Measurements from ENCODE around the gene JARID2. TPM values are rescaled to one million over a fixed set of nuclear protein-coding genes. Genes with fewer than 3 reads are reported as not detected.

The JARID2 gene
- total RNA-seq, 1 donor from 2014 or later: 66.1 TPM

DNA sequence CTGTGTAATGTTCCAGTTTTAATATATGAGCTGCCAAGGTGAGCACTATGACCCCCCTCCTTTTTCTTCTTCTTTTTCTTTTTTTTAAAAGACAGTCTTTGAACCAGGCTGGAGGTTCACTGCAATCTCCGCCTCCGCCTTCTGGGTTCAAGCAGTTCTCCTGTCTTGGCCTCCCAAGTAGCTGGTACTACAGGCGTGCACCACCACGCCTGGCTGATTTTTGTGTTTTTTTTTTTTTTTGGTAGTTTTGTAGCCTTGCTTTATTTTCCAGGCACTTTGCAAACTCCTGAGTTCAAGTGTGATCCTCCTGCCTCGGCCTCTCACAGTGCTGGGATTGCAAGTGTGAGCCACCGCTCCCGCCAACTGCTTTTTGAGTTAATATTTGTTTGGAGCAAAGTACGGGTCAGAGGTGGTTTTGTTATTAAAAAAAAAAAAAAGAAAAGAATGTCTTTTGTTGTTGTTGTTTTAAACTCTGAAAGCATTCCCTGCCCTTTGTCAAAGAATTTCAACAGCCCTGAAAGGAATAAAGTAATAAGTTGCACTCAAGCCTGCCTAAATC is 78.6 kb downstream of the JARID2 start:
- peaks cover 2% of the 10 kb centered on the region for H3K27me3 Mint-ChIP-seq (ENCODE audit: unreplicated experiment)
- no peak for DNase-seq (ENCODE audit: low spot score)
- H3K9me3 Mint-ChIP-seq (ENCODE audit: unreplicated experiment): no peaks in the 10 kb centered on the region
- TF ChIP-seq, protein P1, sequence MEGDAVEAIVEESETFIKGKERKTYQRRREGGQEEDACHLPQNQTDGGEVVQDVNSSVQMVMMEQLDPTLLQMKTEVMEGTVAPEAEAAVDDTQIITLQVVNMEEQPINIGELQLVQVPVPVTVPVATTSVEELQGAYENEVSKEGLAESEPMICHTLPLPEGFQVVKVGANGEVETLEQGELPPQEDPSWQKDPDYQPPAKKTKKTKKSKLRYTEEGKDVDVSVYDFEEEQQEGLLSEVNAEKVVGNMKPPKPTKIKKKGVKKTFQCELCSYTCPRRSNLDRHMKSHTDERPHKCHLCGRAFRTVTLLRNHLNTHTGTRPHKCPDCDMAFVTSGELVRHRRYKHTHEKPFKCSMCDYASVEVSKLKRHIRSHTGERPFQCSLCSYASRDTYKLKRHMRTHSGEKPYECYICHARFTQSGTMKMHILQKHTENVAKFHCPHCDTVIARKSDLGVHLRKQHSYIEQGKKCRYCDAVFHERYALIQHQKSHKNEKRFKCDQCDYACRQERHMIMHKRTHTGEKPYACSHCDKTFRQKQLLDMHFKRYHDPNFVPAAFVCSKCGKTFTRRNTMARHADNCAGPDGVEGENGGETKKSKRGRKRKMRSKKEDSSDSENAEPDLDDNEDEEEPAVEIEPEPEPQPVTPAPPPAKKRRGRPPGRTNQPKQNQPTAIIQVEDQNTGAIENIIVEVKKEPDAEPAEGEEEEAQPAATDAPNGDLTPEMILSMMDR (IDR thresholded peaks at IDR 0.05; ENCODE audit: unreplicated experiment): no peak
- H3K4me3 Mint-ChIP-seq (ENCODE audit: unreplicated experiment): no peak overlapping the region
- no peaks in the 10 kb centered on the region for H3K36me3 Mint-ChIP-seq (ENCODE audit: low read depth, unreplicated experiment)
- no peak overlapping the region for H3K27ac Mint-ChIP-seq (ENCODE audit: unreplicated experiment)
- peaks cover 50% of the 10 kb centered on the region for H3K4me1 Mint-ChIP-seq (ENCODE audit: unreplicated experiment)

DNA sequence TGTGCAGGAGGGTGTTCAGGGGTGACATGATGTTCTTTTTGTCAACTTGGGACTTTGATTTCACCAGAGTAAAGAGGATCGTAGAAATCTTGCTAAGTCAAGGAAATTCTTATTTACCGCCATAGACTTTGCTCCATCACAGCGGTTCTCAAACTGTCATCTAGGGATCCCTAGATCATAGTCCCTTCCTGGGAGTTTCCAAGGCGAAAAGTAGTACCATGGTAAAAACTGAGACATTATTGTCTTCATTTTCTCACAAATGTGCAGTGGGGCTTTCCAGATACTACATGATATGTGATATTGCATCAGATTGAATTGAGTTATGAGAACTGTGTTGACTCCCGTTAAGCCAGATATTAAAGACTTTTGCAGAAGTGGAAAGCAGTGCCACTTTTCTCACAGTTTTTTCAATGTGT is 79.7 kb downstream of the JARID2 start:
- peaks cover 60% of the 10 kb centered on the region for H3K4me1 Mint-ChIP-seq (ENCODE audit: unreplicated experiment)
- H3K36me3 Mint-ChIP-seq (ENCODE audit: low read depth, unreplicated experiment): no peaks in the 10 kb centered on the region
- no peak overlapping the region for H3K4me3 Mint-ChIP-seq (ENCODE audit: unreplicated experiment)
- H3K27ac Mint-ChIP-seq (ENCODE audit: unreplicated experiment): no peak overlapping the region
- no peak for DNase-seq (ENCODE audit: low spot score)
- H3K27me3 Mint-ChIP-seq (ENCODE audit: unreplicated experiment): peaks cover 2% of the 10 kb centered on the region
- TF ChIP-seq, protein P1 (IDR thresholded peaks at IDR 0.05; ENCODE audit: unreplicated experiment): no peak
- no peaks in the 10 kb centered on the region for H3K9me3 Mint-ChIP-seq (ENCODE audit: unreplicated experiment)

- peaks cover 2% of the 10 kb centered on the region for H3K27me3 Mint-ChIP-seq (ENCODE audit: unreplicated experiment)
- no peaks in the 10 kb centered on the region for H3K9me3 Mint-ChIP-seq (ENCODE audit: unreplicated experiment)
- H3K27ac Mint-ChIP-seq (ENCODE audit: unreplicated experiment): no peak overlapping the region
- peaks cover 63% of the 10 kb centered on the region for H3K4me1 Mint-ChIP-seq (ENCODE audit: unreplicated experiment)
- no peaks in the 10 kb centered on the region for H3K36me3 Mint-ChIP-seq (ENCODE audit: low read depth, unreplicated experiment)
- no peak for DNase-seq (ENCODE audit: low spot score)
- no peak overlapping the region for H3K4me3 Mint-ChIP-seq (ENCODE audit: unreplicated experiment)
- TF ChIP-seq, protein P1 (IDR thresholded peaks at IDR 0.05; ENCODE audit: unreplicated experiment): no peak
Measured at GRCh38 chr6:15326067-15326614, 80.3 kb downstream of the JARID2 start.

- no peaks in the 10 kb centered on the region for H3K36me3 Mint-ChIP-seq (ENCODE audit: low read depth, unreplicated experiment)
- no peaks in the 10 kb centered on the region for H3K9me3 Mint-ChIP-seq (ENCODE audit: unreplicated experiment)
- no peak for DNase-seq (ENCODE audit: low spot score)
- TF ChIP-seq, protein P1 (IDR thresholded peaks at IDR 0.05; ENCODE audit: unreplicated experiment): no peak
- H3K4me3 Mint-ChIP-seq (ENCODE audit: unreplicated experiment): no peak overlapping the region
- H3K4me1 Mint-ChIP-seq (ENCODE audit: unreplicated experiment): peaks cover 56% of the 10 kb centered on the region
- peaks cover 2% of the 10 kb centered on the region for H3K27me3 Mint-ChIP-seq (ENCODE audit: unreplicated experiment)
- peak overlapping the region; percentile 67 for H3K27ac Mint-ChIP-seq (ENCODE audit: unreplicated experiment)
Measured at GRCh38 chr6:15327271-15327670, 81.4 kb downstream of the JARID2 start.

GRCh38 chr6:15329197-15329671 is 83.4 kb downstream of the JARID2 start:
- Mint-ChIP-seq H3K27me3 (ENCODE audit: unreplicated experiment) (peaks cover 2% of the 10 kb centered on the region), H3K4me1 (ENCODE audit: unreplicated experiment) (peaks cover 43% of the 10 kb centered on the region), H3K4me3 (ENCODE audit: unreplicated experiment) (no peak overlapping the region), H3K36me3 (ENCODE audit: low read depth, unreplicated experiment) (no peaks in the 10 kb centered on the region), H3K9me3 (ENCODE audit: unreplicated experiment) (no peaks in the 10 kb centered on the region), H3K27ac (ENCODE audit: unreplicated experiment) (no peak overlapping the region)
- DNase-seq (ENCODE audit: low spot score): no peak
- TF ChIP-seq, protein P1 (IDR thresholded peaks at IDR 0.05; ENCODE audit: unreplicated experiment): no peak
